Small intestine (tissue), 7 donors: ENCODE measurements around the gene CELSR2. TPM values are rescaled to one million over a fixed set of nuclear protein-coding genes. Genes with fewer than 3 reads are reported as not detected.
"Not testable (repeated sequence)": the region's sequence is repeated elsewhere in the genome, so short reads cannot be mapped to it uniquely, and the experiment has no call there.

Experiments
- DNase-seq, 2 donors: peaks; one replicate each; pipeline versions ENCODE4 v3.0.0 to v3.0.0-alpha.2; 2013
- FAIRE-seq: peaks from 2 replicates; lab custom pipeline; 2012; peaks lifted over from hg19 to GRCh38; lab: Jason Lieb, UNC
- H3K27ac ChIP-seq, 3 donors: one replicate each; pipeline ENCODE4 v1.5.1; 2013; ENCODE audit warnings: low read length in 2 of 3, mild to moderate bottlenecking in 2 of 3, control low read depth in 1 of 3, inconsistent platforms in 1 of 3, low read depth in 1 of 3, moderate library complexity in 1 of 3
- H3K27me3 ChIP-seq, 3 donors: one replicate each; pipeline ENCODE4 v1.6.1; 2013; ENCODE audit warnings: low read length in 3 of 3, inconsistent platforms in 1 of 3; ENCODE audit not compliant: control insufficient read depth in 3 of 3, insufficient read depth in 3 of 3
- H3K36me3 ChIP-seq, 3 donors: one replicate each; pipeline ENCODE4 v1.6.1; 2013; ENCODE audit warnings: low read length in 3 of 3, inconsistent platforms in 1 of 3, low read depth in 1 of 3, mild to moderate bottlenecking in 1 of 3, moderate library complexity in 1 of 3; ENCODE audit not compliant: control insufficient read depth in 3 of 3, insufficient read depth in 2 of 3
- H3K4me1 ChIP-seq, 3 donors: one replicate each; pipeline ENCODE4 v1.6.1; 2013; ENCODE audit warnings: low read length in 2 of 3, inconsistent platforms in 1 of 3, low read depth in 1 of 3, mild to moderate bottlenecking in 1 of 3, moderate library complexity in 1 of 3; ENCODE audit not compliant: control insufficient read depth in 3 of 3, insufficient read depth in 2 of 3
- H3K4me3 ChIP-seq, 3 donors: one replicate each; pipeline ENCODE4 v1.5.1; 2013; ENCODE audit warnings: low read length in 3 of 3, control low read depth in 1 of 3, inconsistent platforms in 1 of 3, low read depth in 1 of 3, mild to moderate bottlenecking in 1 of 3, moderate library complexity in 1 of 3
- H3K9me3 ChIP-seq, 2 donors: one replicate each; pipeline ENCODE4 v1.6.1; 2013; ENCODE audit warnings: low read depth in 1 of 2, low read length in 1 of 2; ENCODE audit not compliant: control insufficient read depth in 2 of 2, insufficient read depth in 1 of 2
- WGBS, 3 donors: extraction: QIAGEN DNeasy Blood & Tissue Kit; methylation state at CpG; one replicate each; pipeline ENCODE4 v1.1.7; 2013; 5-methylcytosine and 5-hydroxymethylcytosine counted together
- polyA plus RNA-seq, 4 donors: library from polyadenylated mRNA; stranded (reverse) in 3 of 4; unstranded in 1 of 4; fragments of 200-250 nt in 3 of 4; fragments of 120-200 nt in 1 of 4; gene quantifications; one replicate each; pipeline versions ENCODE4 v1.2.1 to v1.2.3, GENCODE V29; 2013
- donor health status: healthy with polysubstance abuse.
- donor health status: control.
- donor health status: control.
- donor health status: Bipolar disorder and iron deficiency.
- donor health status: healthy.

The CELSR2 gene
- polyA plus RNA-seq, 4 donors, result under 0.01 to 7.9 (median 1.5) TPM

- no peak for FAIRE-seq
Measured at GRCh38 chr1:109304226-109304920, 55.0 kb downstream of the CELSR2 start.

GRCh38 chr1:109305991-109306390, 56.7 kb downstream of the CELSR2 start:
- not testable (repeated sequence) for H3K9me3 ChIP-seq, H3K27me3 ChIP-seq, H3K4me3 ChIP-seq, FAIRE-seq
- 62 to 79% (median 75%) methylated on average over 9 to 10 of the region's 10 CpGs for WGBS, 3 donors
- peak in 1 of 2 donors; percentile 72 for DNase-seq
- Histone ChIP-seq H3K36me3 (peaks cover 0 to 11% (median 0%) of the 10 kb centered on the region in 3 donors), H3K4me1 (peaks cover 2 to 42% (median 4%) of the 10 kb centered on the region in 3 donors), H3K27ac (peak overlapping the region in 1 of 3 donors; percentile 61)

More at GRCh38 chr1:109304226-109304920, 55.0 kb downstream of the CELSR2 start:
- H3K27me3 ChIP-seq, result no peaks in the 10 kb centered on the region
- DNase-seq, result no peak
- 63 to 67% (median 66%) methylated on average over 7 to 8 of the region's 8 CpGs for WGBS, 3 donors
- peaks cover 0 to 2% (median 0%) of the 10 kb centered on the region in 3 donors for H3K36me3 ChIP-seq
- H3K4me1 ChIP-seq, result peaks cover 2 to 50% (median 4%) of the 10 kb centered on the region in 3 donors
- no peak overlapping the region for H3K4me3 ChIP-seq
- no peaks in the 10 kb centered on the region for H3K9me3 ChIP-seq
- H3K27ac ChIP-seq, result no peak overlapping the region

GRCh38 chr1:109306832-109307273, 57.5 kb downstream of the CELSR2 start, which contains the start of gene MYBPHL:
Gene MYBPHL, minus strand, starts transcription at chr1:109307011. Its CDS starts 20 bp downstream, at chr1:109306991.
- no peaks in the 10 kb centered on the region for H3K27me3 ChIP-seq
- peaks cover 2 to 39% (median 4%) of the 10 kb centered on the region in 3 donors for H3K4me1 ChIP-seq
- 33 to 66% (median 47%) methylated on average over 7 of the region's 7 CpGs for WGBS, 3 donors
- H3K4me3 ChIP-seq, result no peak within 1 kb of the TSS
- FAIRE-seq (no peak), DNase-seq (peak in 1 of 2 donors; percentile 74)
- peak within 1 kb of the TSS in 2 of 3 donors; percentile 48 to 61 for H3K27ac ChIP-seq
- no peaks in the 10 kb centered on the region for H3K9me3 ChIP-seq
- H3K36me3 ChIP-seq, result peaks cover 0 to 11% (median 0%) of the 10 kb centered on the region in 3 donors

GRCh38 chr1:109307274-109308021, 58.1 kb downstream of the CELSR2 start:
- no peaks in the 10 kb centered on the region for H3K9me3 ChIP-seq
- H3K4me3 ChIP-seq, result no peak overlapping the region
- H3K27me3 ChIP-seq, result no peaks in the 10 kb centered on the region
- peak overlapping the region in 2 of 3 donors; percentile 48 to 61 for H3K27ac ChIP-seq
- DNase-seq (peak; percentile 78 to 79), FAIRE-seq (no peak)
- H3K36me3 ChIP-seq, result peaks cover 0 to 11% (median 0%) of the 10 kb centered on the region in 3 donors
- 22 to 51% (median 24%) methylated on average over 14 of the region's 14 CpGs for WGBS, 3 donors
- peaks cover 2 to 39% (median 4%) of the 10 kb centered on the region in 3 donors for H3K4me1 ChIP-seq

GRCh38 chr1:109309347-109309746, 60.0 kb downstream of the CELSR2 start:
- DNase-seq, result peak in 1 of 2 donors; percentile 30
- H3K4me1 ChIP-seq, result peaks cover 4 to 39% (median 4%) of the 10 kb centered on the region in 3 donors
- H3K4me3 ChIP-seq, result no peak overlapping the region
- peaks cover 2 to 17% (median 5%) of the 10 kb centered on the region in 3 donors for H3K36me3 ChIP-seq
- H3K27ac ChIP-seq, result peak overlapping the region in 1 of 3 donors; percentile 25
- H3K9me3 ChIP-seq, result no peaks in the 10 kb centered on the region
- FAIRE-seq, result no peak
- no peaks in the 10 kb centered on the region for H3K27me3 ChIP-seq
- WGBS, 3 donors, result 63 to 74% (median 73%) methylated on average over 2 of the region's 2 CpGs

- H3K36me3 ChIP-seq, result peaks cover 5 to 36% (median 5%) of the 10 kb centered on the region in 3 donors
- WGBS, 3 donors, result 83 to 97% (median 90%) methylated on average over 2 of the region's 2 CpGs
- FAIRE-seq (no peak), DNase-seq (no peak)
- no peaks in the 10 kb centered on the region for H3K9me3 ChIP-seq
- peaks cover 0 to 18% (median 4%) of the 10 kb centered on the region in 3 donors for H3K4me1 ChIP-seq
- no peak overlapping the region for H3K27ac ChIP-seq
- H3K27me3 ChIP-seq, result no peaks in the 10 kb centered on the region
- no peak overlapping the region for H3K4me3 ChIP-seq
Measured at GRCh38 chr1:109312246-109312645, 62.9 kb downstream of the CELSR2 start.

GRCh38 chr1:109312978-109313775, 63.8 kb downstream of the CELSR2 start:
- no peaks in the 10 kb centered on the region for H3K27me3 ChIP-seq
- H3K27ac ChIP-seq, result no peak overlapping the region
- peaks cover 0 to 12% (median 2%) of the 10 kb centered on the region in 3 donors for H3K4me1 ChIP-seq
- no peaks in the 10 kb centered on the region for H3K9me3 ChIP-seq
- DNase-seq (peak in 1 of 2 donors; percentile 78), FAIRE-seq (no peak)
- no peak overlapping the region for H3K4me3 ChIP-seq
- peaks cover 5 to 44% (median 7%) of the 10 kb centered on the region in 3 donors for H3K36me3 ChIP-seq
- WGBS, 3 donors, result 28 to 67% (median 53%) methylated on average over 12 of the region's 12 CpGs
